GM12801 (cell line): ENCODE measurements around the gene SCN8A.

Source experiments
- CTCF ChIP-seq: IDR thresholded peaks from one replicate; pipeline ENCODE4 v1.5.1; 2011; ENCODE audit warnings: control low read depth; ENCODE audit not compliant: insufficient read length; ENCODE audit errors: extremely low read depth

SCN8A gene

DNA sequence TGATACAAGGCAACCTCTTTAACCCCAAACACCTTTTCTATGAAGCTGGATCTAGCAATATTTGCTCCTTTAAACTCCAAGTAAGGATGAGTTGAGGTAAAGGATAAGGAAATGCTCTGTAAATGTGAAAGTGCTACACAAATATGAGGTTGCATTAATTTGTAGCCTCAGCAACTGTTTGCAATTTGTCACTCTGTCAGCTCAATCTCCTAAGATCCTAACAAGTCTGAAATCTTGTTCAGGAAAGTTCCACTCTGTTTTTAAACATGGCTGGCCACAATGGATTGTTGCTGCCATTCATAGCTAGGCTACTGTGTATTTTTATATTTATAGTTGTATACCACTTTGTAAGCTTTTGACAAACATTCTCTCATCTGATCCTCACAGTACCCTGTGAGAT is 51.3 kb downstream of the SCN8A start:
- TF ChIP-seq CTCF: no peak

DNA sequence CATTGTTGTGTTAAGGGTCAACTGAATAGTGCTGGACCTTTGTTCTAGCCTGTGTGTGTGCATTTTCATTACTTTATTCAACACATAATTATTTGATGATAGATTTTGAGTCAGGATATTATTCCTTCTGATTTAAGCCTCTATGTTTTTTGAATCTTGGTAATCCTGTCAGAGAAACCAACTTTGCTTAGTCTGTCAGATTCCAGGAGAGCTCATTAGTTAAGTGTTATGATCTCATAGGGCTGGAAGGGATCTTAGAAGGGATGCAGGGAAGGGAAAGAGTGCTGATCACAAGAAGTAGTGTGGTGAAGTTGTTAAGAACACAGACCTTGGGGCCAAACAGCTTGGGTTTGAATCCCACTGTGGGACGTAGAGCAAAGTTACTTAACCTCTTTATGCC is 52.9 kb downstream of the SCN8A start:
- no peak for TF ChIP-seq CTCF

DNA sequence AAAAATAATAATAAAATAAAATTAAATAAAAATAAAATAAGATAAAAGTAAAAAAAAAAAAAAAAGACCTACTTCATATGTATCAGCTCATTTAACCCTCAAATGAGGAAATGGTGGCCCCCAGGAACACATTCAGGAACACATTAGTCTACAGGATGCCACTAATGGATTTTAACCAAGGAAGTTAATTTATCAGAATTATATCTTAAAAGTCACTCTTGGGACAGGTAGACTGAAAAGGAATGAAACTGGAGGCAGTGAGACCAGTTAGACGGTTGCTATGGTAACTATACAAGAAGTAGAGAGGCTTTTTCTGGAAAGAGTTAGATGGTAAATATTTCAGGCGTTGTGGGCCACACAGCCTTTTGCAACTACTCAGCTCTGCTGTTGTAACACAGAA is 54.9 kb downstream of the SCN8A start:
- no peak for TF ChIP-seq CTCF

GRCh38 chr12:51647647-51648046 is 56.6 kb downstream of the SCN8A start:
- TF ChIP-seq CTCF: no peak

DNA sequence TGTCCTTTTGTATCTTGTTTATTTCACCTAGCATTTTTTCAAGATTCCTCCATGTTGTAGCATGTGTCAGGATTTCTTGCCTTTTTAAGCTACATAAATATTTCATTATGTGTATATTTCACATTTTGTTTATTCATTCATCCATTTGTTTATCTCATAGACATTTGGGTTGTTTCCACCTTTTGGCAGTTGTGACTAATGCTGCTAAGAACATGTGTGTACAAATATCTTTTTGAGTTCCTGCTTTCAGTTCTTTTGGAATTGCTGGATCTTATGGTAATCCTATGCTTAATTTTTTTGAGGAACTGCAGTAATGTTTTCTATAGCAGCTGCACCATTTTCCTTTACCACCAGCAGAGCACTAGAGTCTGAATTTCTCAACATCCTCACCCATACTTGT is 62.4 kb downstream of the SCN8A start:
- no peak for TF ChIP-seq CTCF

GRCh38 chr12:51661199-51661598 is 70.2 kb downstream of the SCN8A start:
- no peak for TF ChIP-seq CTCF

DNA sequence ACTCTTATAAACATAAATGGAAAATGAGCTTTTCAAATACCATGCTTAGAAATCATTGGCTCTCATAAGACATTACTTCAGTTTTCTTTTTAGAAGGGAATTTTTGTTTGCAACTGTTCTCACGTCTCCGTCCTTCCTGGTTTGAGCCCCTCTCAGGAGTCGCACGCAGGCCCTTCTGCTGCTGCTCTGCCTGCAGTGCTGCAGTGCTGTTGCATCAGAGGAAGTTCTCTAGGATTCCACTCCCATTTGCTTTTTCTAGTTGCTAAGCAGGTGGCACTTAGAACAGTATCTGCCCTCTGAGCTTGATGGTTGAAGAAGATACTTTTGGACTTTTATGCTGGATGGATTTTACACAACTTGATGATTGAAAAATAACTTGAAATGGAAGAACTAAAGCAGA is 70.8 kb downstream of the SCN8A start:
- TF ChIP-seq CTCF: no peak

DNA sequence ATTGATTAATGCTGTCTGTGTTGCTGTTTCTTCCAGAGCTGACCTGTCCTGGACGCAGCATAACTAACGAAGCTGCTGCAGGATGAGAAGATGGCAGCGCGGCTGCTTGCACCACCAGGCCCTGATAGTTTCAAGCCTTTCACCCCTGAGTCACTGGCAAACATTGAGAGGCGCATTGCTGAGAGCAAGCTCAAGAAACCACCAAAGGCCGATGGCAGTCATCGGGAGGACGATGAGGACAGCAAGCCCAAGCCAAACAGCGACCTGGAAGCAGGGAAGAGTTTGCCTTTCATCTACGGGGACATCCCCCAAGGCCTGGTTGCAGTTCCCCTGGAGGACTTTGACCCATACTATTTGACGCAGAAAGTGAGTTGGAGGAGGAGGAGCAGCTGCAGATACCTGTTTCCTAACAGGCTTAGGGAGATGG is 71.7 kb downstream of the SCN8A start:
- no peak for TF ChIP-seq CTCF
